ENCODE data around the gene ABCC9.
"Not testable (repeated sequence)": the region's sequence is repeated elsewhere in the genome, so short reads cannot be mapped to it uniquely, and the experiment has no call there.

The ABCC9 gene

DNA sequence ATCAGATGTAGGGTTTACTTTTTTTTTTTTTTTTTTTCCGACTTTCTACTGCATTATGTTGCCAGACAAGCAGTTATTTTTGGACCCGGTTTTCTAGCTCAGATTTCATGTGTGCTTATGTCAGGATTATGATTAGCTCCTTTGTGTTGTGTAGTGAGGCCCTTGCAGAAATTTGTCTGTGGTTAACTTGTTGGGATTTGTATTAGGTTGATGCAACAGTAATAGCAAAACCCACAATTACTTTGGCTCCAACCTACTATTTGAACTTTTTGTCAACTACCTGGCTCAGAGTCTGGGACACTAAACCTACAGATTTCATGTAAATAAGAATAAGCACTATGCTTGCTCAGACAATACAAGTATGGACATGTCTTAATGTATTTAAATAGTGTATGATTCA lies 122.6 kb downstream of the ABCC9 start:
- no peak for DNase-seq (ENCODE audit: low read depth, low spot score)

DNA sequence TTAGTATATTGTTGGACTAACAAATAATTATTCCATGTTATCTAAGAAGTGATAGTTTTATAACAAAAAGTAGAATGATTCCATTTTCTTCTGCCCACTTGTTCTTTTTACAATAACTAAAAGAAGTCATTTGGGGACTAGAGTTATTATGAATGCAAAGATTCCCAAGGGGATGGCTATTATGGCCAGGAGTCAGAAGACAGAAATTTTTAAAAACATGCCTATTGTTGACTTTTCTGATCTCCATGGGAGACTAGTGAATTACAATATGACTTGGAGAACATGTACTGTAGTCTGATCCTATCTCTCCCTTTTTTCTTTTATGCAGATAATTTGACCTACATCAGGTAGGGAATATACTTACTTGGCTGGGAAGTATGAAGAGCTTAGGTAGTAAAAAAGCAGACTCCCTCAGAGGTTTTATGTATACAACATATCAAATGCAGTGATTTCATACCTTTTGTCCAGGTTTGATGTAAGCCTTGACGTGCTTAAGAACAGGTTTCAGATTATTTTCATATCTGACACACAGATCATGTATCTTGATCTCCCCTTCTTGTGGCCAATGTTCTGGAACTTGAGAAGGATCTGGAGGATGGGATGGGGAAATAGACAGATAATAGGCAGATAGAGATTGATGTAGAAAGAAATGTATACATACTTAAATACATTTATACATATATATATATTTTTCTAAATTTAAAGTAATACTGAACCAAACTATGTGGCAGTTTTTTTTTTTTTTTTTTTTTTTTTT lies 125.7 kb downstream of the ABCC9 start:
- no peak for DNase-seq (ENCODE audit: low read depth, low spot score)

DNA sequence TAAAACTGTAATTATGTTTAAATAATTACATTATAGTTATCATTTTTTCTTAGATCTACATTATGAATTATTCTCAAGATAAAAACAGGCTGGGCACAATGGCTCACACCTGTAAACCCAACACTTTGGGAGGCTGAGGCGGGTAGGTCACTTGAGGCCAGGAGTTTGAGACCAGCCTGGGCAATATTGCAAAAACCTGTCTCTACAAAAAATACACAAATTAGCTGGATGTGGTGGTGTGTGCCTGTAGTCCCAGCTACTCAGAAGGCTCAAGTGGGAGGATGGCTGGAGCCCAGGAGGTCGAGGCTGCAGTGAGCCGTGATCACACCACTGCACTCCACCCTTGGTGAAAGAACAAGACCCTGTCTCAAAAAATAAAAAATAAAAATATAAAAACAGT lies 126.4 kb downstream of the ABCC9 start:
- no peak for DNase-seq (ENCODE audit: low read depth, low spot score)

DNA sequence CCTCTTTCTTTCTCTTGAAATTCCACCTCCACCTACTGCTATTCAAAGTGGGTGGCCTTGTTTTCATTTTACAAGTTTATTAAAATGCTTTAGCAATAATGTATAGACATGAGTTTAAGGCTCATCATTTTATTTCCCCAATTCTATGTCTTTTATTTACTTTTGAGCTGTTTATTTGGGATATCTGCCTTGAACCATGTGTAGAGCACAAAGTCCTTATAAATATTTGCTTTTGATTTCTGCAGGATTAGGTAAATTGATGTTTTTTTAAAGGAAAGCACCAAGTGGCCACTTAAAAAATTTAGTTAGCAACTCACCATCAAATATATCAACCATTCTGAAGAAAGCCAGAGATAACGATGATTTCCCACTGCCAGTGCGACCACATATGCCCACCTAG lies 126.9 kb downstream of the ABCC9 start:
- no peak for DNase-seq (ENCODE audit: low read depth, low spot score)

DNA sequence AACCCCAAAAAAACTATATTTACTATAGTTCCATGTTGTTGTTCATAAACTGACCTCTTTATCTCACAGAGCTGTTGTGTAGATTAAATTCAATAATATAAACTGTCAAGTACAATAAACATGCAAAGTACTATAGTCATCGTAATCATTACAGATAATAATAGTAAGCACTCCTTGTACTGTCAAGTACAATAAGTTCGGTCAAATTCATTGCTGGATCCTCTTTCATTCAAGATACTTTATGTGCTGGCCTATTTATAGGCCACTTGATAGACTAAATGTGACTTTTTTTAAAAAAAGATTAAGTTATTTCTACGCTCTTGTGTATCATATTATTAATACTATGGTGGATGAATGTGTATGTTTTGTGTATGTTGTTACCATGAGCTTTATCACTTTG lies 127.5 kb downstream of the ABCC9 start:
- DNase-seq (ENCODE audit: low read depth, low spot score), result no peak

DNA sequence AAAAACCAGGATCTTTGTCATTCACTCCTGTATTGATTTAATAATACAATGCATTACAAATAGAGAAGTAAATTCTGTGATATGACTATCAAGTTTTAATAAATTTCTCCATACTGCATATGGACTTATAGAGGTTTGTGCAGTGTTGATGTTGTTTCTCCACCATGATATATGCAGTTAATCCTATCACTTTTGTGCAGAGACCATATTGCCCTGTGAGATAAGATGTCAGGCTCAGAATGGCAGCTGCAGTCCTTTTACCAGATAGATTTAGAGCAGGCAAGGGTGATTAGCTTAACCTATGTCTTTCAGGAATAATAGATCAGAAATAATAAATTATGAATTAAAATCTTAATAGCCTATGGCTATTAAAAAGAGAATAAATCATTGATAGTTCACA lies 128.1 kb downstream of the ABCC9 start:
- DNase-seq (ENCODE audit: low read depth, low spot score), result no peak

DNA sequence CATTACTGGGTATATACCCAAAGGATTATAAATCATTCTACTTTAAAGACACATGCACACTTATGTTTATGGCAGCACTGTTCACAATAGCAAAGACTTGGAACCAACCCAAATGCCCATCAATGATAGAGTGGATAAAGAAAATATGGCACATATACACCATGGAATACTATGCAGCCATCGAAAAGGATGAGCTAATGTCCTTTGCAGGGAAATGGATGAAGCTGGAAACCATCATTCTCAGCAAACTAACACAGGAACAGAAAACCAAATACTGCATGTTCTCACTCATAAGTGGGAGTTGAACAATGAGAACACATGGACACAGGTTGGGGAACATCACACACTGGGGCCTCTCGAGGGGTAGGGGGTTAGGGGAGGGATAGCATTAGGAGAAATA lies 128.9 kb downstream of the ABCC9 start:
- not testable (repeated sequence) for DNase-seq (ENCODE audit: low read depth, low spot score)

DNA sequence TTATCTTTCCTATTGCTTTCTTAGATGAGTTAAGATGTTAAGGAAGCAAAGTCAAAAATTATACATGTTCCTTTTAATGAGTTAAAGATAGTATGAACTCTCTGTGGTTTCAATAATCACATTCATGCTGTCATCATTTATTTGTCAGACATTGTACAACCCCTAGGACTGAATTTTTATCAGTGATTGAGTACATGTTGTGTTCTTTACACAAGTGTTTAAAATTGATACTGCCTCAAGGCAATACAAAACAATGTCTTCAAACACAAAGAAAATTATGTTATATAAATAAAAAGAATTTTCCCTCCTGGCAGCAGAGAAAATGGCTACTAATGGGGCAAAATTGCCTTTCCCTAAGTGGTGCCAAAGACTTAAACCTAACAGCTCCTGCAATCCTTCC lies 132.1 kb downstream of the ABCC9 start:
- DNase-seq (ENCODE audit: low read depth, low spot score), result no peak

DNA sequence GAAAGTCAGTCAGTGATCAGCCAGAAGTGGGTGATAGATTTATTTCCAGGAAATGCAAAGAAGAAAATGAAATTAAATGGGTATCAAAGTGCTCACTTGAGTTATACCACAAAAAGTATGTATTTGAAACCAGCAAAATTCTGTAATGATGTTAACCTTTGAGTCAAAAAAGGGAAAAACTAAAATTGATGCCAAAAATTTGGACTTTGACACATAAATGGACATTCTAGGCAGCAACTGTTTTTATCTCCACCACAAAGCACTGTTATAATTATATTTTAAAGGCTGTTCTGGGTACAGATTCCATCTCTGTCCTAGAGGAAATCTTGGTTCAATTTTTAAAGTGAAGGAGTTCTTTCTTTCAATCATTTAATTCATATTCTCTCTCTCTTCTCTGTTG lies 135.0 kb downstream of the ABCC9 start:
- no peak for DNase-seq (ENCODE audit: low read depth, low spot score)

DNA sequence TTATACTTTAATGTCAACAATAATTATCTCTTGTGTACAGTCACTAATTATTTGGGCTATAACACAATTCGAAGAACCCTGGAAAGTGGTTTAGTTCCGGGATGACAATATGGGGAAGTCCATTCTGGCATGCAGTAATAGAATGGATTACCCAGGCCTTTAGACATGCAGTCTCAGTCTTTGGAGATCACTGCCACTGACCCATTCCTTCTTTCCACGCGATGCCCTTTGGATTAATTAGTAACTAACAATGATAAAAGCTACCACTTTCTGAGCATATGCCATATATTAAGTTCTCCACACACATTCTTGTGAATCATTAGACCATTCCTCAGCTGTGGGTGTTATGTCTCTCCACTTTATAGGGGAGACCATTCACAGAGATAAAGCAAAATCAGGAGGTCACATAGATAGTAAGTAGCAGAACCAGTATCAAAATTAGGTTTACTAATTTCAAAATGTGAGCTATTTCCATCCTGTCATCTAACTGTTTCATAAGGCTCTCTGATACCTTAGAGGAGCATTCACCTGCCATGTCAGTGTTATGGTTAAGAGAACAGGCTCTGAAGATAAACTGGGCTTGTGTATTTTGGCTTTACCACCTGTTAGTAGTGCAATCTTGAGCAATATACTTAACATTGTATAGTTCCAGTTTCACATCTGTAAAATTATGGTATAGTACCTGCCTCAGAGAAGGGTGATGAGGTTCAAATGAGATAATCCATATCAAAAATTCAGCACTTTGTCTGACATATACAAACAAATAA lies 139.5 kb downstream of the ABCC9 start:
- DNase-seq (ENCODE audit: low read depth, low spot score), result no peak

DNA sequence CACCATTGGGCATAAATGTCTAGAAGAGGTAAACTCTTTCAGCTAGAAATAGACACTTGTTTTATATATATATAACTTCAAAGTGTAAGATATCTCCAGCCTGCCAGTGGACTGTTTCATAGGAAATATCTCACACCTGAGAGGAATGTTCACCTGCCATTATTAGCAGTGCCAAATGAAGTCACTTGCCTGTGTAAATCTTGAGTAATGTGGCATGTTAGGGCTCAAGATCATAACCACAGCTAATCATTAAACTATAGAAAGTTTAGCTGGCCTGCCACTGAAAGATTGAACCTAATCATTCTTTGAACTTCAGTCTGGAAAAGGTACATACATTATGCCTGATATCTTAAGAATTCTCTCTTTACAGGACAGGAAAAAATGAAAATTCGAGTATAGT lies 141.2 kb downstream of the ABCC9 start:
- DNase-seq (ENCODE audit: low read depth, low spot score), result no peak

DNA sequence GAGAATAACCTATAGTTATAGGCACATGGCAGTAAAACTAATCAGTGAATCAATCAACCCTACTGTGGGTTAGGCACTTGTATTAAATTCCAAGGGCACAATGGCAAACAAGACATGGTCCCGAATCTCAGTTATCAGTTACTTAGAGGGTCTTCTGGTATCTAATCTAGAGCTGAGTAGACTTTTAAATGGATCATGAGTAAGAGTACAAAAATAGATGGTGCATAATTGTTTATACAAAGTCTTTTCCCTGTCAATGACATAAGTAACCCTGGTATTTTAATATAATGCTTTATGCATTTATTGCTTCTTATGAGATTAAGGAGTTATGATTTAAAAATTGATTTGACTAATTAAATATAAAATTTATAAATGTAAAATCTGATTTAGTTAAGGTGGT lies 143.7 kb downstream of the ABCC9 start:
- DNase-seq (ENCODE audit: low read depth, low spot score), result no peak

DNA sequence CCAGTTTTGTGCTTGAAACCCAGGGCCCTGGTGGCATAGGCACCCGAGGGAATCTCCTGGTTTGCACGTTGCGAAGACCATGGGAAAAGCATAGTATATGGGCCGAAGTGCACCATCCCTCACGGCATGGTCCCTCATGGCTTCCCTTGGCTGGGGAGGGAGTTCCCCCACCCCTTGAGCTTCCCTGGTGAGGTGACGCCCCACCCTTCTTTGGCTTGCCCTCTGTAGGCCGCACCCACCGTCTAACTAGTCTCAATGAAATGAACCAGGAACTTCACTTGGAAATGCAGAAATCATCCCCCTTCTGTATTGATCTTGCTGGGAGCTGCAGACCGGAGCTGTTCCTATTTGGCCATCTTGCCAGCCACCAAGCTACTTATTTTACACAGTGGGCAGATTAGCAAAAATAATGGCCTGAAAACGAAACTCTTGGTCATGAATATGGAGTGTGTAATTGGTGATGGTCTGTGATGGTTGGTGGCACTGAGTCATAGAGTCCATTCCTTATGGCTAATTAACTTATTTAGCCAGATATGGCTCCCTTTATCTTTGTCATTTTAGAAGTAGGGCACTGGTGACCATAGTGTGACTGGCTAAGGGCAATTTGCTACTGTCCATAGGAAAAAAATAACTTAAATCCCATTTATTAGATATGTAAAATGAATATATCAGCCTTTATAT lies 145.4 kb downstream of the ABCC9 start:
- no peak for DNase-seq (ENCODE audit: low read depth, low spot score)

DNA sequence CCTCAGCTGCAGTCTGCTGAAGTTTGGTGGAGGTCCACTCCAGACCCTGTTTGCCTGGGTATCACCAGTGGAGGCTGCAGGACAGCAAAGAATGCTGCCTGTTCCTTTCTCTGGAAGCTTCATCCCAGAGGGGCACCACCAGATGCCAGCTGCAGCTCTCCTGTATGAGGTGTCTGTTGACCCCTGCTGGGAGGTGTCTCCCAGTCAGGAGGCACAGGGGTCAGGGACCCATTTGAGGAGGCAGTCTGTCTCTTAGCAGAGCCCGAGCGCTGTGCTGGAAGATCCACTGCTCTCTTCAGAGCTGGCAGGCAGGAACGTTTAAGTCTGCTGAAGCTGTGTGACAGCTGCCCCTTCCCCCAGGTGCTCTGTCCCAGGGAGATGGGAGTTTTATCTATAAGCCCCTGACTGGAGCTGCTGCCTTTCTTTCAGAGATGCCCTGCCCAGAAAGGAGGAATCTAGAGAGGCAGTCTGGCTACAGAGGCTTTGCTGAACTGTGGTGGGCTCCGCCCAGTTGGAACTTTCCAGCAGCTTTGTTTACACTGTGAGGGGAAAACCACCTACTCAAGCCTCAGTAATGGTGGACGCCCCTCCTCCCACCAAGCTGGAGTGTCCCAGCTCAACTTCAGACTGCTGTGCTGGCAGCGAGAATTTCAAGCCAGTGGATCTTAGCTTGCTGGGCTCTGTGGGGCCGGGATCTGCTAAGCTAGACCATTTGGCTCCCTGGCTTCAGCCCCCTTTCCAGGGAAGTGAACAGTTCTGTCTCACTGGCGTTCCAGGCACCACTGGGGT lies 146.2 kb downstream of the ABCC9 start:
- DNase-seq (ENCODE audit: low read depth, low spot score), result not testable (repeated sequence)

DNA sequence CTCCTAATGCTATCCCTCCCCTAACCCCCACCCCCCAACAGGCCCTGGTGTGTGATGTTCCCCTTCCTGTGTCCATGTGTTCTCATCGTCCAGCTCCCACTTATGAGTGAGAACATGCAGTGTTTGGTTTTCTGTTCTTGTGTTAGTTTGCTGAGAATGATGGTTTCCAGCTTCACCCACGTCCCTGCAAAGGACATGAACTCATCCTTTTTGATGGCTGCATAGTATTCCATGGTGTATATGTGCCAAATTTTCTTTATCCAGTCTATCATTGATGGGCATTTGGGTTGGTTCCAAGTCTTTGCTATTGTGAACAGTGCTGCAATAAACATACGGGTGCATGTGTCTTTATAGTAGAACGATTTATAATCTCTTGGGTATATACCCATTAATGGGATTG lies 151.5 kb downstream of the ABCC9 start:
- not testable (repeated sequence) for DNase-seq (ENCODE audit: low read depth, low spot score)

DNA sequence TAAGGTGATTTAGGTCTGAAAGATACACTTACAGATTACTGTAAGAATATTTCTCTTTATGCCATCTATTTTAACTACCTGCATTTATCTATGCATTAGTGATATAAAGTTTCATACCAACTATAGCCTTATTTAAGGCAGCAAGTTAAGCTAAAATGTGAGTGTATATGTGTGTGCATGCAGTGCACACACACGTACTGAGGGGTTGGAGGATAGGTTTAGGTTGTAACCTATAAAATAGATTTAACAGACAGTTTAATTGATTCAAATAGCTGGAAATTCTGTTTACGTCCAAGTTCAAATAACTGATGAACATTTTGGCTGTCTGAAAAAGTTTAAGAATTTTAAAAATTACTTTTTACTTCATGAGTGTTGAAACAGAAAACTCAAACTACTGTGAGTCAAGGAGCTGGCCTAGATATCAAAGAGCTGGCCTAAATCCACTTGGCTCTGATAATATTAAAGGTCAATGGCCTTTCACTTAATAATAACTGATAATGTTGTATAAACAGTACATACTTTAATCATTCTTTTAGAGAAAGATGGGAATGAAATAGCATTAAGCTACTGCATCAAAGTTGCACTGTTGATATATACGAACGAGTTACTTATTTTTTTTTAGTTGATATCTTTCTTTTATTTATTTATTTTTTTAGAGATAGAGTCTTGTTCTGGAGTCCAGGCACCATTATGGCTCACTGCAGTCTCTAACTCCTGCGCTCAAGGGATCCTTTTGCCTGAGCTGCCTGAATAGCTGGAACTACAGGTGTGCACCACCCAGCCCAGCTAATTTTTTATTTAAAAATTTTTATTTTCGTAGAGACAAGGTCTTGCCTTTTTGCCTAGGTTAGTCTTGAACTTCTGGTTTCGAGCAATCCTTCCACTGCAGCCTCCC lies 152.9 kb downstream of the ABCC9 start:
- DNase-seq (ENCODE audit: low read depth, low spot score), result no peak

DNA sequence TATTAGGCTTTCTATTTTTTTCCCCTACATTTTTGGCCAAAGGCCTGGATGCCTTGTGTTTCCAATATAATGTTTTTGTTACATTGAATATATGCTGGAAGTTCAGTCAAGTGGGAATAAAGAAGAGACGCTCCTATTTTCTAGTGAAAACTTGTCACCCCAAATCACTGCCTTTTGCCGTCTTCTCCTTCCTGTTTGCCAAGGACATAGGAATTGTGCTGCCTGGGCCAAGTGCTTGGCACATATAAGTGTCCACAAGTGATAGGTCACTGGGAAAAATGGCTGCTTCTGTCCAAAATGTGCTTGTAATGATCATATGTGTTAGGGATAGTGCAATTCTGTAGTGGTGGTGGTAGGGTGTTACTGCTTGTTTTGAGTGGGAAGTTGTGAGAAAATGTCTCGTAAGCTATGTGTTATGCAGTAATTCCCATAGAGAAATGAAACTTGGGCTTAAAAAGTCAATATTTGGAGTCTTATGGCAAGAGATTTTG lies 155.1 kb downstream of the ABCC9 start:
- no peak for DNase-seq (ENCODE audit: low read depth, low spot score)

DNA sequence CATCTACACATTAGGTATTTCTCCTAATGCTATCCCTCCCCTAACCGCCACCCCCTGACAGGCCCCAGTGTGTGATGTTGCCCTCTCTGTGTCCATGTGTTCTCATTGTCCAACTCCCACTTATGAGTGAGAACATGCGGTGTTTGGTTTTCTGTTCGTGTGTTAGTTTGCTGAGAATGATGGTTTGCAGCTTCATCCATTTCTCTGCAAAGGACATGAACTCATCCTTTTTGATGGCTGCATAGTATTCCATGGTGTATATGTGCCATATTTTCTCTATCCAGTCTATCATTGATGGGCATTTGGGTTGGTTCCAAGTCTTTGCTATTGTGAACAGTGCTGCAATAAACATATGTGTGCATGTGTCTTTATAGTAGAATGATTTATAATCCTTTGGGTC lies 158.5 kb downstream of the ABCC9 start:
- DNase-seq (ENCODE audit: low read depth, low spot score), result not testable (repeated sequence)

DNA sequence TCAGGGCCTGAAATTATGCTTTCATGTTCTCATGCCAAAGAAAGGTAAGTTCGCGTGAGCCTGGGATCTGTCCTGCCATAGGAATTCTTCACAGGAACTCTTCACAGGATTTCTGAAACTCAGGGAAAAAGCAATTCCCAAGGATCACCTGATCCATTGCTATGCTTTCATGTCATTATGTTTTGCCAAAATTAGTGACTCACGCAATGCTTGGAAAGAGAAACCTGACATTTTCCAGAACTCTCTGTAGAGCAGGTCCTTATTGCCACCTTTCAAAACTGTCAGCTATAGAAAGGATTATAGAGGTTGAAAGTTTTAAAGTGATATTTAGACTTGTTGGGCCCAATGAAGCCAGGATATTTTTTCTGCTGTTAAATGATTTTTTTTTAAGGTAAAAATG lies 160.4 kb downstream of the ABCC9 start:
- DNase-seq (ENCODE audit: low read depth, low spot score), result no peak

DNA sequence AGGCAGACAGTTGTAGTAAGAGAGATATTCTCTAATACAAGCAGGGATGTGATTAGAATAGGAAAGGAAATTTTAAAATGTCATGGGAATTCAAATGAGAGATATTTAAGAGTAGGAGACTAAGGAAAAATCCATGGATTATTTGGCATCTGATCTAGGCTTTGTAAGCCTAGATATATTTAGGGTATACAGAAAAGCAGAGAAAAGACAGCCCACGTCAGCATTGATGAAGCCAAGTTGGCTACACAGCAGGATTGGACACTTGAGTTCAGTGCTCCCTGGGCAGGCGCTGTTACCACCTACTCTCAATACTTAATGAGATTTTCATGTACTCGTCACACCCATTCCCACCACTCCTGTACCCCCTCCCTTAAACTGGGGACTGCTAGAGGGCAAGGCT lies 165.1 kb downstream of the ABCC9 start:
- no peak for DNase-seq (ENCODE audit: low read depth, low spot score)
